ENCODE data around the gene RBM20. TPM values are rescaled to one million over a fixed set of nuclear protein-coding genes. Genes with fewer than 3 reads are reported as not detected.
A peak's percentile ranks its signal among the peaks of the same experiment; 100 is the strongest.

Gene RBM20
- total and polyA plus RNA-seq, 2 of the 4 experiments (the other 2 are of a cell fraction) = under 0.01 to 0.15 TPM

DNA sequence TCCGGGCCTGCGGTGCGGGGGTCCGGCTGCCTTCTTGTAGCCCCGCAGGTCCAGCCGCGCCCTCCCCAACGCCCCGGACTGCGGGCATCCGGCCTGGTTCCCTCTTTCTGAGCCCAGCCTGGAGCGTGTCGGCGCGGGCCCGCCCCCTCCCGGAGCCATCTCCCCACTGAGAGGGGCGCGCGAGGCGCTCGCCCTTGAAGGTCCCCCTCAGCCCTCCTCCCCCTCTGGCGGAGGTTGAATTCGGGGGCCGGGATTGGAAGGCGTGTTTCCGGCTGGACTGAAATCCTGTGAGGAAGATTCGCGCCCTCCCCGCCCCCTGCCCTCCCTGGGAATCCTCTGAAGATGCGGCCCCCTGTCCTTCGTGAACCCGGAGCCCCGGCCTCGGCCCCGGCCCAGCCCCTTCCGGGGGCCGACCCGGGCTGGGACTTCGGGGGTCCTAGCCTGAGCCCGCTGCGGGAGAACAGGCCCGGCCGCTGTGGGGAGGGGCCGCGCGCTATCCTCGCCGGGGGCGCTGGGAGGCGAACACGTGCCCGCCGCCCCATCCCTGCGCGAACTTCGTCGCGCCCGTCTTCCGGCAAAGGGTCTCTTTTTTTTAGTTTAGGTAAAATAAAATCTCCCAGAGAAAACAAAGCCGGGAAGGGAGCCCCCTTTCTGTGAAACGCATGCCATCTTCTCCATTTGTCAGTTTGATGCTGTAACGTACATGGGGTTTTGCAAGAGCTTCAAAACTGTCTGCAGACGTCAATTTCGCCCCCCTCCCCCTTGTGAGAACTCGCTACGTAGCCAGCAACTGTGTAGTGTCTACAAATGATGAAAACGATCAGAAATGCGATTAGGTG is 228.2 kb downstream of the RBM20 start (continued):
- TF ChIP-seq, protein P1, sequence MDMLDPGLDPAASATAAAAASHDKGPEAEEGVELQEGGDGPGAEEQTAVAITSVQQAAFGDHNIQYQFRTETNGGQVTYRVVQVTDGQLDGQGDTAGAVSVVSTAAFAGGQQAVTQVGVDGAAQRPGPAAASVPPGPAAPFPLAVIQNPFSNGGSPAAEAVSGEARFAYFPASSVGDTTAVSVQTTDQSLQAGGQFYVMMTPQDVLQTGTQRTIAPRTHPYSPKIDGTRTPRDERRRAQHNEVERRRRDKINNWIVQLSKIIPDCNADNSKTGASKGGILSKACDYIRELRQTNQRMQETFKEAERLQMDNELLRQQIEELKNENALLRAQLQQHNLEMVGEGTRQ (IDR thresholded peaks at IDR 0.05; ENCODE audit: low read depth, low read length) = peak; percentile 47
- TF ChIP-seq MXI1 (IDR thresholded peaks at IDR 0.05; ENCODE audit: borderline replicate concordance, low read depth, low read length) = peak; percentile 83
- TF ChIP-seq MAZ (IDR thresholded peaks at IDR 0.05; ENCODE audit: borderline replicate concordance, low read depth, low read length) = peak; percentile 69; the same call in 1 of the 2 replicates
